ENCODE data around the gene MTA2. TPM values are rescaled to one million over a fixed set of nuclear protein-coding genes. Genes with fewer than 3 reads are reported as not detected.
"Not testable (repeated sequence)": the region's sequence is repeated elsewhere in the genome, so short reads cannot be mapped to it uniquely, and the experiment has no call there.

Gene MTA2
- total RNA-seq, 1 experiment from 2014 or later: 87.5 TPM

DNA sequence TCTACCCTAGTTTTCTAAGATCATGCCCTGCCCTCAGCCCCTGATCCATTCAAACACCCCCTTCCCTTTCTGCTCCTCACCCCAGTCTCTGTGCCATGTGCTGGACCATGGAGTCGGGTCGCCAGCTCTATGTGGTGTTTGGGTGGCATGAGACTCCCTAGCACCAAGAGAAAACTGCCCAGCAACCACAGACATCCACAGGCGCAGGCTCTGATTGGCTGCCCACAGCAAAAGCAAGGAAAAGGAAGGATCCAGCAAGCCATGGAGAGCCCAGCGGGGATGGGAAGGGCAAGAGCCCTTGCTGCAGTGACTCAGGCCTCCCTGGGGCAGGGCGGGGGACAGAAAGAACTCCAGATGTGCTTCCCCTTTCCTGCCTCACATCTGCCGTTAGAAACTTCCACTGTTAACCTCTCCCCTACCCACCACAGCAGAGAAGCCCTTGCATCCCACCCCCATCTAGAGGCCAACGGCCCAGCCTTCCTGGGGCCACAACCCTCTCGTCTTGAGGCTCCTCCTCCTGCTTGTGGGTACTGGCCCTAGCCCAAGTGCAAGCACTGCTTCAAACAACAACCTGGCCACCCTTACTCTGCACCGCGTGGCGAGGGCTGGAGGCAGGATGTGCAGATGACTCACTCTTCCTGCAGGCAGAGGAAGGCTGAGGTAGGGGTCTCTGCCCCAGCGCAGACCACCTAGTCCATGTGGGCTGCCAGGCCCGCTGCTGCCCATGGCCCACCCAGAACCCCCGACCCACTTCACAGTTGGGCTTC is 45.4 kb downstream of the MTA2 start:
- peak; percentile 98 for DNase-seq (ENCODE audit: low read depth)
- in situ Hi-C loops (cut with HindIII; ENCODE audit: low pct_unique_long_range_greater_than_20kb, low sequenced_read_pairs): no loop called here

DNA sequence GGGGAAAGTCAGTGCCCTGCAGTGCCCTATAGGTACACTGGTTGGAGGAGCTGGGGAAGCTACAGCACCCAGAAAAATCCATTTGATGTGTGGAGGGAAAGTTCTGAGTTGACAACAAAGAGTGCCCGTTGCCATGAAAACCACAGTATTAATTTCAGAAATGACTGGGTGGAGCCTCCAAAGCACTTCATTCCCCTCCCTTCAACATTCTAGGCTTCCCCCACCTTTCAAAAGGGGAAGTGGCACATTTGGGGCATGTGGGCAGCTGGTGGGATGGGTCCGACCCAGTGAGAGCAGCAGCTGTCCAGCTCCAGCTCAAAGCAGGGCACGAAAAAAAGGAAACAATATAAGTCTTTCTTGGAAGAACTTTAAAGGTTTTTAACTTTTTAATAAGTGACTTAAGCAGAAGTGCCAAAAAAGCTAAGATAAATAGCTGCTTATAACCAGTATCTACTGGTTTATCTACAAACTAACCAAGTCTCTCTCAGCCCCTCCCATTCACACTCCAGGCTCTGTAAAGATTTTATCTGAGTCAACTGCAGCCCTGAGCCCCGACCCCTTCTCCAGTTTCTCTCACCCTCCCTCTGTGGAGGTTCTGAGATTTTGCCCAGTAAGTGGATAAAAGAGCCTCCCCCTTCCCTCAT is 46.1 kb downstream of the MTA2 start:
- in situ Hi-C loops (cut with HindIII; ENCODE audit: low pct_unique_long_range_greater_than_20kb, low sequenced_read_pairs): no loop called here
- no peak for DNase-seq (ENCODE audit: low read depth)

DNA sequence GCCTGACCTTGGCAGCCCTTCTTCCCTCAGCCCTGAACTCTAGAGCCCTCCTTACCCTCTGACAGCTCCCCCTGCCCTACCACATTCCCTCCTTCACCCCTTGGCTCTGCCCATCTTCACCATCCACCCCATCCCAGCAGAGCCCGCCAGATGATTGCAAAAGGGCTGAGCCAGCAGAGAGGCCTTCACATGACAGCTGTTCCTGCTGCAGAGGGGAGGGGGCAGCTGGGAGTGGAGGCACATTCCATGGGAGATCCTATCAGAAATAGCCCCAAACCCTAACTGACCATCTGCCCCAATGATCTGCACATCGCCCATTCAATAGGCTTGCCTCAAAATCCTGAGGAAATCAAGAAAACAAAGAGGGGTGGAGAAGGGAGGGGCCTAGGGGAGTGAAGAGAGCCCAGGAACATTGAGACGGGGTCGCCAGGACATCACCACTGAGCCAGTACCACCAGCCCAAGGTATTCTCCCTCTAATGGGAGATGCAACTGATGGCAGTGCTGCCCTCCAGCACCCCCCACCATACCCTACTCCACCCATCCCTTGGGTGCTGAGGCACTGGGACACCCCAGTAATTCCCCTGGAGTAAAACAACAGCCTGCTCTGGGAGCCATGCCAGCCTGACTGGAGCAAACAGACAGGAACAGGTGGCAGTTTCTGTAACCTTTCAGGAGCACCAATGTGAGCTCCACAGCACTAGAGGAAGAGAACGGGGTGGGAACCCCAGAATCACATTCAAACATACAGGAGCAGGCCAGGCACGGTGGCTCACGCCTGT is 47.1 kb downstream of the MTA2 start:
- in situ Hi-C loops (cut with HindIII; ENCODE audit: low pct_unique_long_range_greater_than_20kb, low sequenced_read_pairs): no loop called here
- DNase-seq (ENCODE audit: low read depth): no peak

DNA sequence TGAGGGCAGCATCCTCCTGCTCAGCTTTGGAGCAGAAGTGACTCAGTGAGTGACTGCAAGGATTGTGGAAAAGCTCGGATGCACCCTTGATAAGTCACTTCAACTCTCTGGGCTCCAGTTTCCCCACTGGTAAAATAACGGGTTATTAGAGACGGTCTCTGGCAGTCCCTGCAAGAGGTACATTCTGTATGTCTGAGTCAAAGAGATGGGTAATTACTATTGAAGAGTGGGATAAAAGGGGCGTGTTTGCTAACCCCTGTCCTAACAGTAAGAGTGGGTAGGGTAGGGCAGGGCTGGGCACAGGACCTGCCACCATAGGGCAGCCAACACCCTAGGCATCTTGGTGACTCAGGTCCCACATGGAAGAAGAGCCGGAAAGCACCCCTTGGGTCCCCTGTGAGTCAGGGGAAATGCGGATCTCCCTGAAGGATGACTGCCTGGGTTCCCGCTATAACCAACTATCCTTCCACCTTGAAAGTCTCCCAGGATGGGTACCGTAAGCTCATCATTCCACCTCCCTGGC is 47.8 kb downstream of the MTA2 start:
- no peak for DNase-seq (ENCODE audit: low read depth)
- in situ Hi-C loops (cut with HindIII; ENCODE audit: low pct_unique_long_range_greater_than_20kb, low sequenced_read_pairs): no loop called here

DNA sequence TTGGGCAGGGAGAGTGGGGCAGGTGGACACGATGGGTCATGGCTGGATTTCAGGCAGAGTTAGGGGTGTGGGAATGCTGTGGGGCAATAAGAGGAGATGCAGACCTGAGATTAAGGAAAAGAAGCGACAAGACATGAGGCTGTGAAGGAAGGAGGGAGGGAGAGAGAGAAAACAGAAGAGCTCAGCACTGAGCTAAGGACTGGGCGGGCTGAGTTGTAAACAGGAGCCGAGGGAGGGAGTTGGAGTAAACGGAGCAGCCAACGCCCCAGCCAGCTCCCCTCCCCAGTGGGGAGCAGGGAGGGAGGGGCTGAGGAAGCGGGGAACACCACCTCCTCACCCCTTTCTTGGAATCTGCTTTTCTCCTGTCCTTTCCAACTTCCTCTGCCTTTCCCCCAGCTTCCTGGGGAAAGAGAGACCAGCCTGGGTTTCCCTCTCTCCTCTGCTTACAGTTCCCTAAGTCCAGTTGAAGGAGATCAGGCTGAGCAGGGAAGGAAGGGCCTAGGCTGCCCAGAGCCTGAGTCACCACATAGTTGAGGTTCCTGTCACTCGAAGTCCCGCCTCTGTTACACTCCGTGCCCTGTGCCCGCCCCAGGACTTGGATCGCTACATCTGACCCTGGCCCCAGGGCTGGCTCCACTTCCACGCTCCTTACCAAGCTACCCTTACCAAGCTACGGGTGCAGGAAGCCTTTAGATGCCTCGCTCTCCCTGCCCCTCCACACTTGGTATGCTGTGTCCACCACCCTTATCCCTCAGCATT is 48.4 kb downstream of the MTA2 start:
- DNase-seq (ENCODE audit: low read depth): peak; percentile 93
- in situ Hi-C loops (cut with HindIII; ENCODE audit: low pct_unique_long_range_greater_than_20kb, low sequenced_read_pairs): no loop called here

GRCh38 chr11:62552485-62553079 is 49.1 kb downstream of the MTA2 start:
- in situ Hi-C loops (cut with HindIII; ENCODE audit: low pct_unique_long_range_greater_than_20kb, low sequenced_read_pairs): no loop called here
- DNase-seq (ENCODE audit: low read depth): no peak

DNA sequence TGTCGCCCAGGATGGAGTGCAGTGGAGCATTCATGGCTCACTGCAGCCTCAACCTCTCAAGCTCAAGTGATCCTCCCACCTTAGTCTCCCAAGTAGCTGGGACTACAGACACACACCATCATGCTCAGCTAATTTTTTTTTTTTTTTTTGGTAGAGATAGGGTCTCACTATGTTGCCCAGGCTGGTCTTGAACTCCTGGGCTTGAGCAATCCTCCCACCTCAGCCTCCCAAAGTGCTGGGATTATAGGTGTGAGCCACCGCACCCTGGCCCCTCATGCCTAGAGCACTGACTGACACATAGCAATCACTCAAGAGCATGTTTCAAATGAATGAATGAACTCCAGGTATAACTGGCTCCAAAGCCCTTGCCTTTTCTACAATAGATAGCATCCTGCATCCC is 51.2 kb downstream of the MTA2 start:
- DNase-seq (ENCODE audit: low read depth); in situ Hi-C loops (cut with HindIII; ENCODE audit: low pct_unique_long_range_greater_than_20kb, low sequenced_read_pairs): not testable (repeated sequence)

- in situ Hi-C loops (cut with HindIII; ENCODE audit: low pct_unique_long_range_greater_than_20kb, low sequenced_read_pairs): no loop called here
- DNase-seq (ENCODE audit: low read depth): peak; percentile 44
These were observed 52.9 kb downstream of the MTA2 start for GRCh38 chr11:62548545-62549335.

DNA sequence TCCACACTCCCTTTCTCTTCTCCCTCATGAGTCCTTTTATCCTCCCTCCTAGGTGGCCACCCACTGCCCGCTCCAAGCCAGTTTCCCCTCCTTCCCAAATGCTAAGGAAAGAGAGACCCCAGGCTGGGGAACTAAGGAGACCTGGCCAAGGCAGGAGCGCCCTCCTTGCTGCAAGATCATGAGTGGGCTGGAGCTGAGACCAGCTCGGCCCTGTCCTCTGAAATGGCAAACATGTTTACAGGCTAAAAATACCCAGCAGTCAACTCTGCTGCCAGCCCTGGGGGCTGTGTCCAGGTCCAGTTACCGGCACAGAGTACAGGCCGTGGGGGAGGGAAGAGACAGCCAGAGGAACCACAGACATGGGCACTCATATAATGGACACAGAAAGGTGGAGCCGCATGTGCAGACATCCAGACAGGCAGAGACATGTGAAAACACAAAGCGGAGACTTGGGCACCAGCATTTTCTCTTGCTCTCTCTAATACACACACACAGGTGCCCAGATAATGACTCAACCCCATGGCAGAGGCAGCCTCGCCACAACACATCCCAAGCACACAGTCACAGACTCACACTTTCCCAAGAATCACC is 53.9 kb downstream of the MTA2 start:
- in situ Hi-C loops (cut with HindIII; ENCODE audit: low pct_unique_long_range_greater_than_20kb, low sequenced_read_pairs): no loop called here
- DNase-seq (ENCODE audit: low read depth): peak; percentile 55

- DNase-seq (ENCODE audit: low read depth): peak; percentile 57
These were observed 54.6 kb downstream of the MTA2 start for GRCh38 chr11:62546929-62547625.

DNA sequence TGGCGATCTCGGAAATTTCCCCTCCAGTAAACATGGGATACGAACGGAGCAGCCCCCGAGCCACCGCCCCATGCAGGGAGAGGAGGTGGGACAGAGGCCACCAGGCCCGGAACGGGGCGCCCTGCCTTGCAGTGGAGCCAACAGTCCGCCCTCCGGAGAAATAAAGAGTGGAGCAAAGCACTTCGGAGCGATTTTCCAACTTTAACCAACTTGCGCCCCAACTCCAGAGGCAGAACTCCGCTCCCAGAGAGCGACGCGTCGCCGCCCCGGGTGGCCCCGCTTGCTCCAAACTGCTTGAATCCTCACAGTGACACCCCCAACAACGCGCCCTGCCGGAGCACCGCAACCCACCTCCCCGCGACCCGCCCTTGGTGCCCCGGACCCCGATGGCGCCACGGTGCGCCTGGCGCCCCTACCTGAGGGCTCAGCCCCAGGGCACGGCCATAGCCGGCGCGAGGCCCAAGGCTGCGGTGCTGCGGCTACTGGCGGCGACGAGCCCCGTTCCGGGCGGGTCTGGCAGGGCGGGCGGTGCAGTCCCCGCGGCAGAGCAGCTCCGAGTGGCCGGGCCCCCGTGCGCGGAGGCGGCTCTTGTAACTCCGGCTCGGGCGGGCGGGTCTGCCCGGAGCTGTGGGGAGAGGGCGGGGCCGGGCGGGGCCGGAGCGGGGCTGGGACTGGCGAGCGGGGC is 55.3 kb downstream of the MTA2 start, which contains the start of gene AHNAK:
TSS of gene AHNAK (minus strand) at position 563 of the 685 bp plus-strand sequence. CDS start 10,708 bp downstream, outside the sequence.
- DNase-seq (ENCODE audit: low read depth): peak; percentile 51
- in situ Hi-C loops (cut with HindIII; ENCODE audit: low pct_unique_long_range_greater_than_20kb, low sequenced_read_pairs): no loop called here

More at GRCh38 chr11:62546929-62547625, 54.6 kb downstream of the MTA2 start:
- in situ Hi-C loops (cut with HindIII; ENCODE audit: low pct_unique_long_range_greater_than_20kb, low sequenced_read_pairs): no loop called here

DNA sequence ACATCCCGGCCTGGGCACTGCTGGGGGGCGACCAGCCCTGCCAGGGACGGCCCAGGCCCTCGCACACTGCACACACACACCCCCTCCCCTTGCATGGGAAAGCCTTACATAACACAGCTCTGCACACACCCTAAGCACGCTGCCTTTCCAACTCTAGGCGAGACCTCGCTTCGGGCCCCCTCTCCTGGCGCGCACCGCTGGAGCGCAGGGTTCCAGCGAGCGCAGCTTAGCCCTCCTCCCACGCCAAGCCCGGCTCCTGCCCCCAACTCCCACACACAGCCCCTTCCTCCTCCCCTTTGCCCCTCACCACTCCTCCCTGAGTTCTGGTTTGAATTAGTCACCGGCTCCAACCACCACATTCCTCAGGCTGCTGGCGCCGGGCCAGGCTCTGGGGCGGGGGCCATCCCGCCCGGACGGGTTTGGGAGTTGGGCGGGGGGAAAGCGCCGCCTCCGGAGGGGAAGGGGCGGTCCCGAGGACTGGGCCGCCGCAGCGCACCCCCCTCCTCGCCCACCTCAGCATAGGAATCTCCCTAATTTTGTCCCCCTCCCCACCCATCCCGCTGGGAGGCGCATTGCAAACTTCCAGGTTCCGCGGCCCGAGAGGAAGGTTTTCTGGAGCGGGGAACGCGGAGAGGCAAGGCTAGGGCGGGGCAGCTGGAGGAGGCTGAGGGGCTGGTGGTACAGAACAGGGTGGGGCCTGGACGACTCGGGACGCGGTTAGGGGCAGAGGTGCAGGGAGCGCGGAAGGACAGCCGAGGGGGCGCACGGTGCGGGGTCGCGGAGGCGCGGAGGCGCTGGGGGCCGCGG is 56.0 kb downstream of the MTA2 start:
- DNase-seq (ENCODE audit: low read depth): peak; percentile 91
- in situ Hi-C loops (cut with HindIII; ENCODE audit: low pct_unique_long_range_greater_than_20kb, low sequenced_read_pairs): no loop called here

DNA sequence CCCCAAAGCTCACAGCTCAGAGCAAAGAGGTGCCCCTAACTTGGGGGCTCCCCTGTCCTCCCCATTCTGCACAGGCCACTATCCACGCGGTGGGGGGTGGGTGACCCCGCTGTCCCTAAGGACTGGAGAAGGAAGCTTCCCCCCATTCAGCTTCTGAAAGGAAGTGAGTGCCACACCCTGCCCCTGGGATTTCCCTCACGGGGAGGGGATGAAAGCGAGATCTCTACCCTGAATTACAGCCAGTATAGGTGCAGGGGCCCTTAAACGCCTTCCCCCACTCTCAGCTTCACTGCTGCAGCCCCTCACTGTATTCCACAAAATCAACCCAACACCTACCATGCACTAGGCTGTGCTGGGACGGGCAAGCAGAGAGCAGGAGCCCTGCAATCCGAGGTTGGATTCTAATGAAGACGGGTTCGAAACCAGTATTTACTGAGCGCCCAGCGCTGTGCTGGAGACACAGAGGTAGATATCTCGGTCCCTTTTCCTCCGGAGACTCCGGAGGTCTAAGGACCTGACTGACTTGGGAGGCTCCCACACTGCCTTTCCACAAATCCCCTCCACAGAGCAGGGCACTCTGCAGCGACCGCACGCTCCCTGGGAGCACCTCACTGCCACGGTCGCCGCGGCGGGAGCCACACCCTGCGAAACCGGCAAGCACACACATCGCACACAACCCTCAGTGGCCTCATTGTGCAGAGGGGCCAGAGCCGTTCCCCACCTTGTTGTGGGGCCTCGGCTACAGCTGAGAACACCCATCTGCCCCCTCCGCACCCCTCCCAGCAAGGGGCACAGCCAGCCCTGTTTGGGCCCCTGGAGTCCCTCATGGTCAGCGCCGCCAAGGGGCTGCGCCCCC is 56.9 kb downstream of the MTA2 start:
- in situ Hi-C loops (cut with HindIII; ENCODE audit: low pct_unique_long_range_greater_than_20kb, low sequenced_read_pairs): no loop called here
- no peak for DNase-seq (ENCODE audit: low read depth)
